OCI-LY3 (cell line): Measurements from ENCODE around the gene PPFIBP2.

Experiments
- H2AFZ ChIP-seq: fragments of 200-600, 300-600 bp; shearing (Covaris generic); 2 replicates; pipeline ENCODE4 v1.6.0; 2014; ENCODE audit warnings: antibody characterized with exemption, low read depth, low read length
- H3K27ac ChIP-seq: fragments of 200-600, 300-600 bp; sonication (generic); 2 replicates; pipeline ENCODE4 v1.5.1; 2014; ENCODE audit warnings: mild to moderate bottlenecking, low read length, moderate library complexity, mixed read lengths
- H3K27me3 ChIP-seq: fragments of 200-600, 300-600 bp; sonication (generic); 2 replicates; pipeline ENCODE4 v1.6.1; 2014; ENCODE audit warnings: low read depth, low read length, mixed read lengths
- H3K36me3 ChIP-seq: fragments of 200-600, 300-600 bp; sonication (generic); replicated peaks from 2 replicates; pipeline ENCODE3; 2014; ENCODE audit warnings: low read depth, low read length, mixed read lengths
- H3K4me1 ChIP-seq: fragments of 300-600, 200-600 bp; sonication (generic); 2 replicates; pipeline ENCODE4 v1.6.1; 2014; ENCODE audit warnings: low read length, mixed read lengths
- H3K4me2 ChIP-seq: fragments of 200-600, 300-600 bp; sonication (generic); 2 replicates; pipeline ENCODE4 v1.6.1; 2014; ENCODE audit warnings: low read length, mixed read lengths
- H3K4me3 ChIP-seq: fragments of 300-600, 200-600 bp; sonication (generic); 2 replicates; pipeline ENCODE4 v1.5.1; 2014; ENCODE audit warnings: antibody characterized with exemption, mild to moderate bottlenecking, low read length, moderate library complexity
- H3K79me2 ChIP-seq: fragments of 300-600, 200-600 bp; shearing (Covaris generic); 2 replicates; pipeline ENCODE4 v1.6.1; 2014; ENCODE audit warnings: mild to moderate bottlenecking, low read length, mixed read lengths
- H3K9ac ChIP-seq: fragments of 300-600, 200-600 bp; shearing (Covaris generic); 2 replicates; pipeline ENCODE4 v1.6.0; 2014; ENCODE audit warnings: mild to moderate bottlenecking, low read length, moderate library complexity
- H3K9me3 ChIP-seq: fragments of 200-600, 300-600 bp; shearing (Covaris generic); 2 replicates; pipeline ENCODE4 v1.6.1; 2014; ENCODE audit warnings: low read length, mixed read lengths; ENCODE audit not compliant: insufficient read depth
- H4K20me1 ChIP-seq: fragments of 200-600, 300-600 bp; sonication (generic); 2 replicates; pipeline ENCODE4 v1.6.1; 2016; ENCODE audit warnings: low read length, mixed read lengths; ENCODE audit not compliant: insufficient read depth
- CTCF ChIP-seq: fragments of 200-600, 300-600 bp; sonication (generic); IDR thresholded peaks from 2 replicates; pipeline ENCODE4 v1.5.1; 2014; ENCODE audit warnings: antibody characterized with exemption, low read length, low read depth
- EZH2phosphoT487 ChIP-seq: fragments of 200-600 bp; shearing (Covaris generic); IDR thresholded peaks from 2 replicates; pipeline ENCODE4 v1.6.1; 2018; ENCODE audit warnings: antibody characterized with exemption, mixed run types, low read depth

Gene PPFIBP2

DNA sequence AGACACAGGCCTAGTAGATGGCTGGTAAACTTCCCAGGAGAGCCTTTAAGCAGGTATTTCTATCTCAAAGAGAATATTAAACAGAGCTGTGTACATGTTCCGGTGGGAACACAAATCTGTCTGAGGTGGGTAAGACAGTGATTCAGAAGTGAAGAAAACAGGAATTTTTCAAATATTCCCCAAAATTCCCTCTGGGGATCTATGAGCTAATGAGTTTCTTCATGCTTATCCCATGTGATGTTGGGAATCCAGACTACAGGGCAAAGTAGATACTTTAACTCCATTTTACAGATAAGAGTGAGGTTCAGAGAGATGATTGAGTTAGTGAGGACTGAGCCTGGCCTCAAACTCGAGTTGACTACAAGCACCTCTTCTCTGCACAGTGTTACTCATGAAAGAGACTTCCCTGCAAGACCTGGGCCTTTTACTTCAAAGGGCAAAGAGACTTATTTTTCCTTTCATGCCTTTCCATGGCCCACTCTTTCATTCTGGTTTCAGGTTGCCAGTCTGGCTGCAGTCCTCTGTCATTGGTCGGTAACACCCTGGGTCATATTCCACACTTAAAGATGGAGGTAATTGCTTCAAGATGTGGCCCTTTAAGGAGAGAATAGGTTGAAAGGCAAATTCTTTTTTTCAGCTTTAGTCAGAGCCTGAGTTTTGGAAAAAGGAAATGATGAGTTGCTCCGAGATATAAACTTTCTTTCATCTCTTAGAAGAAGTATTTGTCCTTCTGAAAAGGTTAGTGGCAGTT is 89.4 kb downstream of the PPFIBP2 start:
- Histone ChIP-seq H3K27ac (no peak overlapping the region), H3K4me2 (no peak overlapping the region), H3K36me3 (peaks cover 29% of the 10 kb centered on the region), H3K79me2 (no peaks in the 10 kb centered on the region), H2AFZ (no peak overlapping the region), H4K20me1 (peaks cover 5% of the 10 kb centered on the region; the same call in 1 of the 2 replicates), H3K4me1 (no peaks in the 10 kb centered on the region), H3K9ac (no peak overlapping the region), H3K9me3 (no peaks in the 10 kb centered on the region), H3K4me3 (no peak overlapping the region), H3K27me3 (no peaks in the 10 kb centered on the region)
- TF ChIP-seq EZH2phosphoT487, result no peak
- TF ChIP-seq CTCF, result no peak

- Histone ChIP-seq H3K27me3 (no peaks in the 10 kb centered on the region), H3K36me3 (peaks cover 24% of the 10 kb centered on the region), H2AFZ (no peak overlapping the region), H4K20me1 (peaks cover 5% of the 10 kb centered on the region; the same call in 1 of the 2 replicates), H3K4me1 (no peaks in the 10 kb centered on the region), H3K27ac (no peak overlapping the region), H3K9me3 (no peaks in the 10 kb centered on the region), H3K4me2 (no peak overlapping the region), H3K79me2 (no peaks in the 10 kb centered on the region), H3K4me3 (no peak overlapping the region), H3K9ac (no peak overlapping the region)
- no peak for TF ChIP-seq EZH2phosphoT487
- TF ChIP-seq CTCF, result no peak
Observed at GRCh38 chr11:7604331-7604955, 90.6 kb downstream of the PPFIBP2 start.

DNA sequence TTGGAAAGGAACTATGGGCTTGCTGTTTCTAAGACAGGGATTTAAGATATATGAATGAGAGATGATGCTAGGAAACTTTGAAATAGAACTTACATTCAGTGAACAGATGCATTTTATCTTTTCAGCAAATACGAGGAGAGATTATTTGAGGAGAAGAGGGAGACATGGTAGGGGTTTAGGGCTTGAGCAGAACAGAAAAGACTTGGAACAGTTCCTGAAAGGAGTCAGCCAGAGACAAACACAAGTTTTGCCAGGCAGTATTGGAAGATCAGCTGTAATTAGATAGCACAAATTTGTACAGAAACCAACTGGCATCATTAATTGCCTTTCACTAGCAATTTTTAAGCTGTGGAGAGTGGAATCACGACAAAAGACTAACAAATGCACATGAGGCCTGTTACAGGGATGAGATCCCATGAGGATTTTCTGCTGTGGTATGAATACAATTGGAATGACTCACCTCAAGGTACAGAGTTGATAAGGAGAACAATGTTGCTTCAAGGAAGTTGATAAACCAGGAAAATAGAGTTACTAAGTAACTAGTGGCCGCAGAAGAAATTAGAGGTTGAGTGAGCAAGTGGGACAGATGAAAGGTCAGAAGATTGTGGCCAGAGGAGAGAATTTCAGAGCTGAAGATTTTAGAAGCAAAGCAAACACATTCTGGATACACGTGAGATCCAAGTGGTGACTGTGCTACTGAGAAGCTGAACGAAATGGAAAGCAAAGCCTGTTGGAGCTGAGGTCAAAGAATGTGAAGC is 91.6 kb downstream of the PPFIBP2 start:
- H3K4me1 ChIP-seq, result no peaks in the 10 kb centered on the region
- H3K9me3 ChIP-seq, result no peaks in the 10 kb centered on the region
- TF ChIP-seq CTCF, result no peak
- no peak for TF ChIP-seq EZH2phosphoT487
- no peak overlapping the region for H3K27ac ChIP-seq
- no peak overlapping the region for H3K9ac ChIP-seq
- no peak overlapping the region for H3K4me3 ChIP-seq
- H3K4me2 ChIP-seq, result no peak overlapping the region
- H3K27me3 ChIP-seq, result no peaks in the 10 kb centered on the region
- H2AFZ ChIP-seq, result no peak overlapping the region
- peaks cover 26% of the 10 kb centered on the region for H3K36me3 ChIP-seq
- no peaks in the 10 kb centered on the region for H3K79me2 ChIP-seq
- H4K20me1 ChIP-seq, result peaks cover 2% of the 10 kb centered on the region; the same call in 1 of the 2 replicates

DNA sequence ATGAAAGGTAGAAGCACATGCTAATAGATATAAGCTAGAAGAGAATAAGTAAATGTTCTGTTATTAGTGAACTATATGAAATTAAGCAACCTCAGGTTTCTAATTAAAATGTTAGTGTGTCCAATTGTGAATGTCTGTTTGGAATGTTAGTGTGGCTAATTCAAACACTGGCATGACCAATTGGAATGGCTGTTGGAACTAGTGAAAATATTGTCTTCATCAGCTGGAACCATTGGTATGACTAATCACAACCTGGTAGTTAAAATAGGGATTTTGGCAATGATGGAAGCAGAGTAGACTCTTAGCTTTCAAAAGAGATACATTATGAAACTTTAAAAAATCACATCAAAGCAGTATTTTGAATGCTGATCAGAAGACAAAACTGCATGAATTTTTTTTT is 92.7 kb downstream of the PPFIBP2 start:
- Histone ChIP-seq H3K4me1 (no peaks in the 10 kb centered on the region), H3K9me3 (no peaks in the 10 kb centered on the region), H3K79me2 (no peaks in the 10 kb centered on the region), H4K20me1 (no peaks in the 10 kb centered on the region; the same call in 1 of the 2 replicates), H3K36me3 (peaks cover 32% of the 10 kb centered on the region), H3K4me2 (no peak overlapping the region), H3K27me3 (no peaks in the 10 kb centered on the region), H2AFZ (no peak overlapping the region), H3K27ac (no peak overlapping the region), H3K9ac (no peak overlapping the region), H3K4me3 (no peak overlapping the region)
- TF ChIP-seq CTCF (no peak), EZH2phosphoT487 (no peak)
